LNCaP clone FGC (cell line): ENCODE measurements around the gene ENKUR.

ENCODE experiments used
- DNase-seq: peaks from one replicate; pipeline ENCODE4 v3.0.0-alpha.2; 2011; ENCODE audit warnings: low read depth
- H3K4me3 ChIP-seq: 2 replicates; pipeline ENCODE4 v1.5.1; 2011; ENCODE audit warnings: mild to moderate bottlenecking, low read depth, low read length, control low read depth
- CTCF ChIP-seq: IDR thresholded peaks from 2 replicates; pipeline ENCODE4 v1.5.1; 2012; ENCODE audit warnings: mild to moderate bottlenecking; ENCODE audit not compliant: control insufficient read depth, insufficient read depth; ENCODE audit errors: extremely low read depth

The ENKUR gene

GRCh38 chr10:25057886-25058285 lies 41.9 kb upstream of the ENKUR start:
- DNase-seq: no peak
- no peak for TF ChIP-seq CTCF
- no peak overlapping the region for H3K4me3 ChIP-seq

DNA sequence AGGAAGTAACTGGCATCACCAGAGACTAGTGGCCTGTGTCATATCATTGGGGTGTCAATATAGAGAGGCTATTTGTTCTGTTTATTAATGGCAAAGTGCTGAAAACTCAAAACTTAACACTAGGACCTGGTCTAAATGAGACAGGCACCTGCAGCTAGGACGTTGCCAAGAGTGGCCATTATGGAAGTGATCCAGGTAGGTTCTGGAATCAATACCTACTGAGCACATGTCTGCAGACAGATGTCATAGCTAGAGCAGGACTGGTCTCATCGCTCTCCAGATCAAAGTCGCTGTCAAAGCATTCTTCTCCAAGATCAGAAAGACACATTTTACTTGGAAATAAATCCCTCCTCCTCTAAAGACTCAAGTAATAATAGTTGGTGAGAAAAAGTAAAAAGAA lies 40.8 kb upstream of the ENKUR start:
- TF ChIP-seq CTCF: no peak
- DNase-seq: no peak
- H3K4me3 ChIP-seq: no peak overlapping the region

DNA sequence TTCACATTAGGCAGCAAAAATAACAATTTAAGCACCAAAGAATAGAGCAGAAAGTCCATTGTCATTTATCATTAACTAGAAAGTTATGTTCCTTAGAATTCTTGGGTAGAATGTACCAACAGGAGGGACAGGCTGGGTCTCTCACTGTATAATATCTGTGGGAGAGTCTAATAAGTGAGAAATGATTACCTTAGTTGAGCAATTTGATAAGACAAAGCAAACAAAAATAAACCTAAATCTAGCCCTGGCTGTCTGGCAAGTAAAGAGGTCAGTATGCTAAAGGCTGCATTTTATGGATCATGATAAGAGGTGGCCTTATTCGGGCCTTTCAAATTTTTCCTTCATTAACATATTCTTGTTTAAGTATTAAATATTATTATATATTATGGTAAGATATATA lies 36.1 kb upstream of the ENKUR start:
- no peak for DNase-seq
- TF ChIP-seq CTCF: no peak

GRCh38 chr10:25050402-25050801 lies 34.4 kb upstream of the ENKUR start:
- no peak overlapping the region for H3K4me3 ChIP-seq
- no peak for DNase-seq
- TF ChIP-seq CTCF: no peak

More for the DNA sequence above, 36.1 kb upstream of the ENKUR start:
- H3K4me3 ChIP-seq: no peak overlapping the region

- no peak for TF ChIP-seq CTCF
- DNase-seq: no peak
- no peak overlapping the region for H3K4me3 ChIP-seq
These were observed 34.0 kb upstream of the ENKUR start for GRCh38 chr10:25049966-25050365.

DNA sequence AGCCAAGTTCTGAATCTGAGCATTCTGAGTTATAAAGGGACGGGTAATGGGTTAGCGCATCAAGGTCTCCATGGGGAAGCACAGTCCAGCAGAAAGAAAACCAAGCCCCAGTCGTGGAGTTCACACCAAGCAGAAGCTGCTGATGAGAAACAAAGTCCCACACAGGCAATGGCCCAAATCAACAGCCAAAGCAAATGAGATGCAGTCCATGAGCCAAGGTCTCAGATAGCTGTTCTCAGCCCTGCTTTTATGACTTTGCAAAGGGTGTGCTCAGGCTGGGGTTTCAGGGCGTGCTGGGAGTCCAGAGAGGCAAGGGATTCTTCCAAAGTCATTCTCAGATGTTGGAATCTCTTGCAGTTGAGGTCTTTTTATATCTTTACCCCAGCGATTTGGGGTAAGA lies 32.5 kb upstream of the ENKUR start:
- DNase-seq: no peak
- no peak overlapping the region for H3K4me3 ChIP-seq
- TF ChIP-seq CTCF: no peak

GRCh38 chr10:25047591-25048301 lies 31.8 kb upstream of the ENKUR start:
- no peak for DNase-seq
- H3K4me3 ChIP-seq: no peak overlapping the region
- no peak for TF ChIP-seq CTCF
